Neural crest cell (in vitro differentiated cells): Measurements from ENCODE around the gene KLHL35. TPM values are rescaled to one million over a fixed set of nuclear protein-coding genes. Genes with fewer than 3 reads are reported as not detected.
A peak's percentile ranks its signal among the peaks of the same experiment; 100 is the strongest.

Source experiments
- DNase-seq: peaks from one replicate; pipeline ENCODE4 v3.0.0; 2021; ENCODE audit warnings: low read depth, mixed read lengths, low spot score
- H3K27ac Mint-ChIP-seq: one replicate; pipeline ENCODE4 v1.8.0; 2021; ENCODE audit warnings: mild to moderate bottlenecking, mixed read lengths; ENCODE audit not compliant: unreplicated experiment
- H3K27me3 Mint-ChIP-seq: 2 replicates; pipeline ENCODE4 v1.8.0; 2021; ENCODE audit warnings: low read depth, mild to moderate bottlenecking, mixed read lengths
- H3K36me3 Mint-ChIP-seq: 2 replicates; pipeline ENCODE4 v1.8.0; 2021; ENCODE audit warnings: low read depth, mild to moderate bottlenecking, mixed read lengths
- H3K4me1 Mint-ChIP-seq: 2 replicates; pipeline ENCODE4 v1.8.0; 2021; ENCODE audit warnings: mixed read lengths
- H3K4me3 Mint-ChIP-seq: one replicate; pipeline ENCODE4 v1.8.0; 2021; ENCODE audit warnings: mild to moderate bottlenecking, mixed read lengths
- H3K9me3 Mint-ChIP-seq: 2 replicates; pipeline ENCODE4 v1.8.0; 2021; ENCODE audit warnings: mixed read lengths
- total RNA-seq: library from RNA; stranded (reverse); gene quantifications from 2 replicates; pipeline ENCODE4 v1.2.1, GENCODE V29; 2021
- TF ChIP-seq, protein P1 (sequence below): fragments of 200-600 bp; sonication (generic); conservative IDR thresholded peaks from 2 replicates; pipeline ENCODE4 v1.5.0; 2021; ENCODE audit warnings: antibody characterized with exemption, mild to moderate bottlenecking

Gene KLHL35
- total RNA-seq, 1 donor from 2014 or later = 11.6 TPM

DNA sequence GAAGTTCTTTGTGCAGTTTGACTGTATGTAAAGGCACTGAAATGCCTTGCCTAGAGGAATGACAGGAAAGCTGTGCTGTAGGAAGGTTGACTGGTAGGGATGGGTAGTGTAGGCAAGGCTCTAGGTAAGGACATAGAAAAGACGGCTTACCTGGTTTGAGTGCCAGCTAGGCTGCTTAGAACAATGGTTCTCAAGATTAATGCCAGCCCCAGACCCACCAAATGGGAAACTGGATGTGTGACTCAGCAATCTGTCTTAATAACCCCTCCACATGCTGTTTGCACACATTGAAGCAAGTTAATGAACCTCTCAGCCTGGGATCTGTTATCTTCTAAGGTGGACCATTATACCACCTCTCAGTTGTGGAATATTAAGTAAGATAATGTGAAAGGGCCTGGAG is 30.0 kb downstream of the KLHL35 start:
- H3K4me3 Mint-ChIP-seq = peak overlapping the region; percentile 94
- peaks cover 51% of the 10 kb centered on the region for H3K4me1 Mint-ChIP-seq
- peaks cover 6% of the 10 kb centered on the region for H3K27me3 Mint-ChIP-seq
- H3K36me3 Mint-ChIP-seq = peaks cover 46% of the 10 kb centered on the region
- H3K9me3 Mint-ChIP-seq = peaks cover 3% of the 10 kb centered on the region
- no peak overlapping the region for H3K27ac Mint-ChIP-seq
- TF ChIP-seq, protein P1, sequence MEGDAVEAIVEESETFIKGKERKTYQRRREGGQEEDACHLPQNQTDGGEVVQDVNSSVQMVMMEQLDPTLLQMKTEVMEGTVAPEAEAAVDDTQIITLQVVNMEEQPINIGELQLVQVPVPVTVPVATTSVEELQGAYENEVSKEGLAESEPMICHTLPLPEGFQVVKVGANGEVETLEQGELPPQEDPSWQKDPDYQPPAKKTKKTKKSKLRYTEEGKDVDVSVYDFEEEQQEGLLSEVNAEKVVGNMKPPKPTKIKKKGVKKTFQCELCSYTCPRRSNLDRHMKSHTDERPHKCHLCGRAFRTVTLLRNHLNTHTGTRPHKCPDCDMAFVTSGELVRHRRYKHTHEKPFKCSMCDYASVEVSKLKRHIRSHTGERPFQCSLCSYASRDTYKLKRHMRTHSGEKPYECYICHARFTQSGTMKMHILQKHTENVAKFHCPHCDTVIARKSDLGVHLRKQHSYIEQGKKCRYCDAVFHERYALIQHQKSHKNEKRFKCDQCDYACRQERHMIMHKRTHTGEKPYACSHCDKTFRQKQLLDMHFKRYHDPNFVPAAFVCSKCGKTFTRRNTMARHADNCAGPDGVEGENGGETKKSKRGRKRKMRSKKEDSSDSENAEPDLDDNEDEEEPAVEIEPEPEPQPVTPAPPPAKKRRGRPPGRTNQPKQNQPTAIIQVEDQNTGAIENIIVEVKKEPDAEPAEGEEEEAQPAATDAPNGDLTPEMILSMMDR = no peak
- no peak for DNase-seq

DNA sequence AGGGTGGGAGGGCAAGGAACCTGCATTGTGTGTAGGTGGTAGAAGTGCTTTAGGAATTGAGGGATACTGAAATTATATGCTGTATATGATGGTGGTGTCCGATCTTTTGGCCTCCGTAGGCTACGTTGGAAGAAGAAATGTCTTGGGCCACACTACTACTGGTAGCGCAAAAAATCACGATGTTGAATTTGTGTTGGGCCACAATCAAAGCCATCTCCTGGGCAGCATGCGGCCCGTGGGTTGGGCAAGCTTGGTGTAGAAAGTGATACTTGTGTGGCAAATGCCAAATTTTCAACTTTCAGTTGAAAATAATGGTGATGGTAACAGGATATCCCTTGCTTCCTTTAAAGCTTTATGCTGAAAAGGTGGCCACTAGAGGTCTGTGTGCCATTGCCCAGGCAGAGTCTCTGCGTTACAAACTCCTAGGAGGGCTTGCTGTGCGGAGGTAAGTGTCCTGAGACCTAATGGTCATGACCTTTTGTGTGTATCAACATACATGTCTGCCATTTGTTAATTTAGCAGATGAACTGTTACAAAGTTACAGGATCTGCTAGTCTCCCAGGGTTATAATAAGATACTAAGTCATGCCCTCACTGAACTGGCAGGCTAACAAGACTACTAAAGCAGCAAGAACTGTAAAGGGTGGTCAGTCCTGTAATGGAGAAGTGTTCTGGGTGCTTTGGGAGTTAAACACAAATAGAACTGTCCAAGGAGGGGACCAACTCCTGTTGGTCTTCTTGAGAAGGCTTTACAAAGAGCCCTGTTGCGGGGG is 30.8 kb downstream of the KLHL35 start:
- H3K4me1 Mint-ChIP-seq = peaks cover 46% of the 10 kb centered on the region

DNA sequence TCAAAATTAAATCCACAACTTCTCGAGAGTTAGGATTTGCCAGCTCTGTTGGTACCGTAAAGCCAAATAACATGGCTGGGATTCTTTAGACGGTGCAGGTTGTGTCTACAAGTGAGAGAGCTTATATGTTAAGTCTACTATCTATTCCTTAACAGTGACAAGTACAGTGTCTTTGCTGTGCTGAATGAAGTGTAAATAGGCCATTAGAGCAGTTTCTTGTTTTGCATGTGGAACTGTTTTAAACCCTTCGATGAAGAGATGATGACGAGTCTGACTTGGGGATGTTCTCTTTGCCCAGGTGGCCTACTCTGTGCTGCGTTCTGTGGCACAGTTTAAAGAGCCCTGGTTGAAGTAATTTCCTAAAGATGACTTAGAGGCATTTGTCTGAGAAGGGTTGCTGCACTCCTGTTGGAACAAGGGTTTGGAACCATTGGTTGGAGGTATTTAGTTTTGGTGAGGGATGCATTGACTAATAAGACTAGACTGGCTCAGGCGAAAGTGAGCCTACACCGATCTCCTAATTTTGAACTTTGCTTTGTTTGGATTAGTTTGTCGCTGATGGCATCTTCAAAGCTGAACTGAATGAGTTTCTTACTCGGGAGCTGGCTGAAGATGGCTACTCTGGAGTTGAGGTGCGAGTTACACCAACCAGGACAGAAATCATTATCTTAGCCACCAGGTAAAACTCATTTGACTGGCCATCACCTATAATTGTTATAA is 32.7 kb downstream of the KLHL35 start:
- Mint-ChIP-seq H3K27me3 (peaks cover 2% of the 10 kb centered on the region), H3K4me3 (peak overlapping the region; percentile 94), H3K27ac (peak overlapping the region; percentile 98), H3K36me3 (peaks cover 30% of the 10 kb centered on the region), H3K4me1 (peaks cover 53% of the 10 kb centered on the region), H3K9me3 (no peaks in the 10 kb centered on the region)
- TF ChIP-seq, protein P1 = no peak
- DNase-seq = no peak

More for the DNA sequence above, 30.8 kb downstream of the KLHL35 start:
- H3K4me3 Mint-ChIP-seq = peak overlapping the region; percentile 94
- peak overlapping the region; percentile 81 for H3K27ac Mint-ChIP-seq
- DNase-seq = no peak
- H3K9me3 Mint-ChIP-seq = no peaks in the 10 kb centered on the region
- peaks cover 41% of the 10 kb centered on the region for H3K36me3 Mint-ChIP-seq
- TF ChIP-seq, protein P1 = no peak
- H3K27me3 Mint-ChIP-seq = peaks cover 2% of the 10 kb centered on the region

DNA sequence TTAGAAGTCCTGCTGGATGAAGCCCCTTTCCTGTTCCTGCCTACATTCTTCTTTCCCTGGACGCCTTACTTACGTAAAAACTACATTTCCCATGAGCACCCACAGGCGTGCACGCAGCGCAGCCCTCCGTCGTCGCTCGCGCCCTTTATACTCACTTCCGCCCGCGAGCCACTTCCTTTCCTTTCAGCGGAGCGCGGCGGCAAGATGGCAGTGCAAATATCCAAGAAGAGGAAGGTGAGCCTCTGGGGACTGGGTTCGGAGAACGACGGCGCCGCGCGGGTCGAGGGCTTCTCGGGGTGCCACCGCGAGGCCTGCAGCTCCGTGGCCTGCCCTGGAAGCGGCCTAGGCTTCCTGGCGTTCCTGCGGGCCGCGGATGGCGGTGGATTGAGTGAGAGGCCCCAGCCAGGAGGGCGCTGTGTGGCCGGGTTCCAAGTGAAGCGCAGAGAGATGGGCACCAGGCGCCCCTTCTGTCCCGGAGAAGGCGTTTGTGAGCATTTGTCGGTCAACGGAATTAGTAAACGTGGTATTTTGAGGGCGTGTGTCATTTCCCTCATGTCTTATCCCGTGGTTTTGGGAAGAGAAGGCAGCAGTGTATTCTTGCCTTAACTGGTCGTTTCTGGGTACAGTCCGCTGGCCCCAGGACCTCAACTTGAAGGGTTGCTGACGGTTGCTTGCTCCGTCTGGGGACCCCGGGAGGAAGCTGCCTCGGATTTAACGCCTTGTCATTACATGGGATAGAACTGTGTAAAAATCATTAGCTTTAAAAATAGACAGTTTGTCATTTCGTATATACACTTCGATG is 33.5 kb downstream of the KLHL35 start, which contains the start of gene RPS3:
Gene RPS3, plus strand, starts transcription at position 175 of the 802 bp plus-strand sequence. Its CDS starts 30 bp downstream, at position 205.
- H3K4me1 Mint-ChIP-seq = peaks cover 59% of the 10 kb centered on the region
- peaks cover 30% of the 10 kb centered on the region for H3K36me3 Mint-ChIP-seq

More for the DNA sequence above, 33.5 kb downstream of the KLHL35 start, which contains the start of gene RPS3:
- peaks cover 2% of the 10 kb centered on the region for H3K27me3 Mint-ChIP-seq
- TF ChIP-seq, protein P1 = no peak
- peak within 1 kb of the TSS; percentile 94 for H3K4me3 Mint-ChIP-seq
- peak within 1 kb of the TSS; percentile 98 for H3K27ac Mint-ChIP-seq
- peak; percentile 88 for DNase-seq
- H3K9me3 Mint-ChIP-seq = no peaks in the 10 kb centered on the region
